Activated CD4-positive, CD25-positive, alpha-beta regulatory T cell (primary cell): ENCODE data around the gene GNB1L.

Source experiments
- DNase-seq, 4 experiments: peaks; one replicate each; lab custom pipeline; 2025; lab: John Stamatoyannopoulos, UW

The GNB1L gene

GRCh38 chr22:19733755-19734154, 120.9 kb downstream of the GNB1L start:
- DNase-seq = no peak
